HCEC 1CT (cell line): Measurements from ENCODE around the gene CDKN2B.
A peak's percentile ranks its signal among the peaks of the same experiment; 100 is the strongest.
"Not testable (repeated sequence)": the region's sequence is repeated elsewhere in the genome, so short reads cannot be mapped to it uniquely, and the experiment has no call there.

Source experiments
- DNase-seq: peaks from one replicate; pipeline ENCODE4 v3.0.0-alpha.2; 2017

Gene CDKN2B

GRCh38 chr9:21968331-21969010 lies 40.6 kb downstream of the CDKN2B start:
- no peak for DNase-seq

- DNase-seq = no peak
These were observed 41.4 kb downstream of the CDKN2B start for GRCh38 chr9:21967702-21968101.

GRCh38 chr9:21967169-21967568 lies 41.9 kb downstream of the CDKN2B start:
- no peak for DNase-seq

- no peak for DNase-seq
These were observed 42.8 kb downstream of the CDKN2B start for GRCh38 chr9:21966140-21966851.

GRCh38 chr9:21965401-21965951 lies 43.6 kb downstream of the CDKN2B start:
- DNase-seq = peak; percentile 77

DNA sequence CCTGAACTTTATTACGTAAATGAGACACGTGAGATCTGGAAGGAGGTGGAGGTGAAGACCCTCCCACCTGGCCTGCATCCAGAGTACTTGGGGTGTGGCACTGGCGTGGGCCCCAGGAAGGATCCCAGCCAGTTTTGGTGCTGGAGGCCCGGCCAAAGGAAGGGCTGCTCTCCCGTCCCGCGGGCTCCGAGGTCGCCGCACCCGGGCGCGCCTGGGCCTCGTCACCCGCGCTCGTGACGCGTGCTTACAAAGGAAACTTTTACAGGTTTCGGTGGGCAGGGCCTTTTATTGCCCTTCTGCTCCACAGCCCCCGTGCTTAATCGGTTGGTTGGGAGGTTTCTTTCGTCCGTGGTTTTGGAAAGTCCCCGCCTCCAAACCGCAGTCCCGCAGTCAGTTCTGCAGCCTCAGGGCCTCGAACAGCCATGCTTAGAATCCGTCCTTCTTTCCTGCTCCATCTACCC lies 44.1 kb downstream of the CDKN2B start:
- DNase-seq = no peak

DNA sequence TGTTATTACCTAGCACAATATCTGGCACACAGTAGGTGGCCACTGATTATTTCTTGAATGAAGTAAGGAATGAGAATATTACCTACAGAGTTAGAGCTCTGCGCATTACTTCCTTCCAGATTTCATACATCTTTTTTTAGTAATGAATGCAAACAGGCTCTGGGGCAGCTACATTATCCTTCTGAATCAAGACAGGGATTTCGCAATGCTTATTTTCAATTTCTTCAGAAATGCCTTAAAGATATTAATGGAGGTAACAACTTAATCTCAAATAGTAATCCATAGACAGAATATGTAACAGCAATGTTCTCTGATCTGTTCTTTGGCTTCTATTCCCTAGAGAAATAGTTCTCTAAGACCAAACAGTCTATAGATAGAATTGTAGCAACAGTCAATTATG lies 47.5 kb downstream of the CDKN2B start:
- no peak for DNase-seq

DNA sequence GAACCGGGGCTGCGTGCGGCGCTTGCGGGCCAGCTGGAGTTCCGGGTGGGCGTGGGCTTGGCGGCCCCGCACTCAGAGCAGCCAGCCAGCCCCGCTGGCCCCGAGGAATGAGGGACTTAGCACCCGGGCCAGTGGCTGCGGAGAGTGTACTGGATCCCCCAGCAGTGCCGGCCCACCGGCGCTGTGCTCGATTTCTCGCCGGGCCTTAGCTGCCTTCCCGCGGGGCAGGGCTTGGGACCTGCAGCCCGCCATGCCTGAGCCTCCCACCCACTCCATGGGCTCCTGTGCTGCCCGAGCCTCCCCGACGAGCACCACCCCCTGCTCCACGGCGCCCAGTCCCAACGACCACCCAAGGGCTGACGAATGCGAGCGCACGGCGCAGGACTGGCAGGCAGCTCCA lies 49.8 kb downstream of the CDKN2B start:
- not testable (repeated sequence) for DNase-seq

DNA sequence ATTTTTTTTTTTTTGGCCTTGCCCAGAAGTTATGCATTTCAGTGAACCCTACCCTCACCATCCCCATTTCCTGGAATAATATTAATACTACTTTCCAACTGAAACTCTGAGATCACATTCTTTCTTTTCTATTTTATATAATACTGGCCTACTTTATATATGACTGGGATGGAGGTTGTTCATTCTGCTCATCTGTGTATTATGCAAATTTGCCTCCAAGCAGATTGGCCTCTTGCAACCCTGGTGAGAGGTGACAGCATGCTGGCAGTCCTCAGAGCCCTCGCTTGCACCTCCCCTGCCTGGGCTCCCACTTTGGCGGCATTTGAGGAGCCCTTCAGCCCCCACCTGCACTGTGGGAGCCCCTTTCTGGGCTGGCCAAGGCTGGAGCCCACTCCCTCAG lies 50.3 kb downstream of the CDKN2B start:
- DNase-seq = no peak
